GM18870 (cell line): ENCODE results near the gene SLC6A3.
"Not testable (repeated sequence)": the region's sequence is repeated elsewhere in the genome, so short reads cannot be mapped to it uniquely, and the experiment has no call there.

Source experiments
- ATAC-seq: cut with Tn5 transposase; IDR thresholded peaks from one replicate; pipeline ENCODE4 v1.9.1; 2021; ENCODE audit warnings: moderate library complexity; ENCODE audit not compliant: unreplicated experiment

Gene SLC6A3

GRCh38 chr5:1422522-1422921 lies 22.7 kb downstream of the SLC6A3 start:
- not testable (repeated sequence) for ATAC-seq

- ATAC-seq, result no peak
These were observed 23.5 kb downstream of the SLC6A3 start for GRCh38 chr5:1421521-1422341.

DNA sequence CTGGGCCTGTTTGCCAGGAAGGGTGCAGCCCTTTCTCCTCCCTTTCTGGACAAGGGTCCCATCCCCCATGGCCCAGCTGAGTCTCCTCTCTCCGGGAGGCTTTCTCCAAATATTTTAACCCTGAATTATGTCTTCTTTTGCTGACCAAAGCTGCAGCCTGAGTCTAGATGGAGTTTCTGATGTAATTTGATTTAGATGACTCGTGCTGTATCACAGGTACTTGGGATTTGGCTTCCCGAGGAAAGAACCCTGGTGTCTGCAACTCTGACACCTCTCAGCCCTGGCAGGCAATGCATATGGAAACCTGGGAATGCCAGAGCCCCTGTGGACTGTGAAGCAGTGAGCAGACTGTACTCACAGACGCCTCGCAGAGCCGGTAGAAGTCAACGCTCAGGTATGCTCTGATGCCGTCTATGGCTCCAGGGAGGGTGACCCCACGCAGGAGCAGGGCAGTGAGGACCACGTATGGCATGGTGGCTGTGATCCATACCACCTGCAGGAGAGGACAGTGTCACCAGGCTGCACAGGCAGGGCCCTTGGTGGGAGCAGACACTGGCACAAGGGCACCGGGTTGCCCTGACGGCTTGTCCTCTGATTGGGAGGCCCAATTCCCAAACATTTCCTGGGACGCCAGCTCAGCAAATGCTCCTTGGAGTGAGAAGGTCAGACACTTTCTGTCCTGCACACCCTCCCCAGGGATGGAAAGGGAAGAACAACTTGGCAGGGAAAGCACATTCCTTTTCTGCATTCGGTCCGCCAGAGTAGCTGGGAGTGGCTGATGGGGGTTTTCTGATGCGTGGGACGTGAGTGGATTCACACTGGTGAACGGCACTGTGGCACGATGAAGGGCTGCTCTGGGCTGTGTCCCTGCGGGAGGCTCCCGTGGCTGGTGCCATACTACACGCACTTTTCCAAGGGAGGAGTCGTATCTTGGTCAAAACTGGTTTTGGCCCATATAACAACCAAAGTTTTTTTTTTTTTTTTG lies 24.7 kb downstream of the SLC6A3 start:
- ATAC-seq, result no peak

DNA sequence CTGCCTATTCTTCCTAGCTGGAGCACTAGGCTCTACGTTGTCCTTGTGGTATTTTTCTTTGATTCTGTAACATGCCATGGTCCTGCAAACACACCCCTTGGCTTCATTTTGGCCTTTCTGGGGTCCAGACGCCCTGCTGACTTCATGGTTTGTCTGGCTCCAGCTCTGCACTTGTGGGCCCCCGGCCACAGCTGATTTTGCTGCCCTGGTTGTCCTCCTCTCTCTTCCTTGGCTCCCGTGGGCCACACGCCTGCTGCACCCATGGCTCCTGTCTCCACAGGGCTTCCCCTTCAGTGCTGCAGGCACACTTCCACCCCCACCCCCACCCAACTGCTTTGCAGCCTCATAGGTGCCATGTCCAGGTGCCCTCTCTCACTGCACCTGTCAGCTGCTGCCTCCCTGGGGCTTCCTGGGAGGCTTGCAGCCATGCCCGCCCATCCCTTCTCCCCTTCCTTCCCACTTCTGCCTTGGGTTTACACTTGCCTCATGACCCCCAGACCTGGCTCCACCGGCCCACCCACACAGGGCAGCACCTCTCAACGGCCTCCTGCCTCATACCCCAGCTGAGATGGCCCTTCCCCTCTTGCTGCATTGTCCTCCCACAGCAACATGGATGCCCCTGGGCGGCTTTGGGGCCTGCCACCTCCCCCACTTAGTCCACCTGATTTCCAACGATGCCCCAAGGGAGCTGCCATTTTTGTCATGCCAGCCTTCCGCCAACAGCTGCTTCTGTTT lies 25.6 kb downstream of the SLC6A3 start:
- no peak for ATAC-seq

- no peak for ATAC-seq
These were observed 26.3 kb downstream of the SLC6A3 start for GRCh38 chr5:1418921-1419280.

DNA sequence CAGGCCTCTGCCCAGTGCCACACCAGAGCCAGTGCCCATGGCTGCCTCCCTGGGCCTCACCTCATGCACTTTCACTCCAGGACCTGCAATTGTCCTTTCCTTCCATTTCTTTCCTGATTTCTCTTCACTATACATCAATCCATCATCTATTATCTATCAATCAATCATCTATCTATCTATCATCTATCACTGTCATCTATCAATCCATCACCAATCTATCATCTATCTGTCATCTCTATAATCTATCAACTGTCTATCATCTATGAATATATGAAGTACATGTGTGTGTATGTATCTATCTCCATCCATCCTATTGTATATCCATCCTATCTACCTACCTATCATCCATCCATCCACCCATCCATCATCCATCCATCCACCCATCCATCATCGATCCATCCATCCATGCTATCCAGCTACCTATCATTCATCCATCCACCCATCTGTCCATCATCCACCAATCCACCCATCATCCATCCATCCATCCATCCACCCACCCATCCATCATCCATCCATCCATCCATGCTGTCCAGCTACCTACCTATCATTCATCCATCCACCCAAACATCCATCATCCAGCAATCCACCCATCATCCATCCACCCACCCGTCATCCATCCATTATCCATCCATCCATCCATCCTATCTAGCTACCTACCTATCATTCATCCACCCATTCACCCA lies 26.9 kb downstream of the SLC6A3 start:
- ATAC-seq, result no peak

DNA sequence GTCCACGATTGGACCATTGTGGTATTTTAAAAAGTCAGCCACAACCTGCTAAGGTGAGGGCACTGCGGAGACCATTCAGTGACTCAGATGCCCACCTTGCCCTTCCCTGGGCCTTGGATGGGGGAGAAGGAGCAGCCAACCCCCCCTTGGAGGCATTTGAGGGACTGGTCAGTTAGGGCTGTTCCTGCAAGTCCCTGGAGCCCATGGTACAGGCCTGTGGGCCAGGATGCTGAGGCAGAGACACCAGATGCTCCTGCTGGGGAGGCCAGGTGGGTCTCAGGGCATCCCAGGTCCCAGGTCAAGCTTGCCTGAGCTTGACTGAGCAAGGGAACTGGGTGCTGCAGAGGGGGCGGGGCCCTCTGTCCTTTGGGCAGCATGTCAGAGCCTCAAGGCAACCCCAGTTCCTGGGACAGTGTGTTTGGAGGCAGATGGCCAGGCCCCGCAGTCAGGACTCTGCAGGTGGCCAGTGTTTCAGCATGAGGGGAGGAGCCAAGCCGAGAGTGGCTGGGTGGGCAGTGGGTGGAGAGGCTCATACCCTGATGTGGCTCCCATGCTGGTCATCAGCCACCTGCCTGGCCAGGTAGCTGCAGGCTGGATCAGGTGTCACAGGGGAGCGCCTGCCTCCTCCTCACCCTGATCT lies 27.5 kb downstream of the SLC6A3 start:
- no peak for ATAC-seq

GRCh38 chr5:1416856-1417469 lies 28.3 kb downstream of the SLC6A3 start:
- ATAC-seq, result no peak

DNA sequence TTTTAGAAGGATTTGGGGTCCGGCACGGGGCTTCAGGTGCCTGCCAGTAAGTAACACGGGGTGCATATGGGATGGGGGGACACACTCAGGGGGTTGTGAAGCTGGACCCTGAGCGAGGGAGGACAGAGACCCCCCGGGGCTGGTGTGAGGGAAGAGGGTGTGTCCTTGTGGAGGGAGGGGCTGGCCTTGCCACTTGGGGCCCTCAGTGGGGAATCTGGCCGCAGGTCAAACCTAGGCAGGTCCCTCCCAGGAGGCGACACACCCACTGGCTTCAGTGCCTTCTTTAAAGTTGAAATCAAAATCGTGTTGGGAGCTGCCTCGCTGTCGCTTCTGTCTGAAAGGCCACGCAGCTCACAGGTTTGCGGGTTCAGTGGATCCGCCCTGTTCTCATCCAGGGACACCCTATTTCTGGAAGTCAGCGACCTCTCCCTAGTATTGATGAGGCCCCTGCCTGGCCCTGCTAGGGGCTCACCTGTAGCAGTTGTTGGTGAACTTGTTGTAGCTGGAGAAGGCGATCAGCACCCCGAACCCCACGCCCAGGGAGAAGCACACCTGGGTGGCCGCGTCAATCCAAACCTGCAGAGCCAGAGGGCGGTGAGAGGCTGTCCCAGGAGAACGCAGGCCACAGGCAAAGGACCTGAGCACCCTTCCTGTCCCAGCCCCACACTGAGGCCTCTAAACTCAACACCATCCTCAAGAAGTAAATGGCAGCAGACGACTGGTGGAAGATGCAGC lies 29.4 kb downstream of the SLC6A3 start:
- no peak for ATAC-seq

DNA sequence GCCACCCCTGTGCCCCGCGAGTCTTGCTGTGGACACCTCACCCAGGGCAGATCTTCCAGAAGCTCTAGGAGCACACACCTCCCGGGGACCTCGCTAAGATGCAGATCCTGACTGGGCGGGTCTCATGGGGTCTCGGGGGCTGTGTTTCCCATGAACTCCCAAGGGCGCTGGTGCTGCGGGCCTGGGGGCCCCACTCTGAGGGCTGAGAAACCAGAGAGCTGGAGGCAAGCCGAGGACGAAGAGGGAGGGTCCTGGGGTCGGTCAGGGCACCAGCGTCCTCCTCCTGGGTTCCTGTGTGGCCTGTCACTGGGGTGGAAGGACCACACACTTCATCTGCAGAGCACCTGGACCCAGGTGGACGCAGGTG lies 30.2 kb downstream of the SLC6A3 start:
- ATAC-seq, result no peak

DNA sequence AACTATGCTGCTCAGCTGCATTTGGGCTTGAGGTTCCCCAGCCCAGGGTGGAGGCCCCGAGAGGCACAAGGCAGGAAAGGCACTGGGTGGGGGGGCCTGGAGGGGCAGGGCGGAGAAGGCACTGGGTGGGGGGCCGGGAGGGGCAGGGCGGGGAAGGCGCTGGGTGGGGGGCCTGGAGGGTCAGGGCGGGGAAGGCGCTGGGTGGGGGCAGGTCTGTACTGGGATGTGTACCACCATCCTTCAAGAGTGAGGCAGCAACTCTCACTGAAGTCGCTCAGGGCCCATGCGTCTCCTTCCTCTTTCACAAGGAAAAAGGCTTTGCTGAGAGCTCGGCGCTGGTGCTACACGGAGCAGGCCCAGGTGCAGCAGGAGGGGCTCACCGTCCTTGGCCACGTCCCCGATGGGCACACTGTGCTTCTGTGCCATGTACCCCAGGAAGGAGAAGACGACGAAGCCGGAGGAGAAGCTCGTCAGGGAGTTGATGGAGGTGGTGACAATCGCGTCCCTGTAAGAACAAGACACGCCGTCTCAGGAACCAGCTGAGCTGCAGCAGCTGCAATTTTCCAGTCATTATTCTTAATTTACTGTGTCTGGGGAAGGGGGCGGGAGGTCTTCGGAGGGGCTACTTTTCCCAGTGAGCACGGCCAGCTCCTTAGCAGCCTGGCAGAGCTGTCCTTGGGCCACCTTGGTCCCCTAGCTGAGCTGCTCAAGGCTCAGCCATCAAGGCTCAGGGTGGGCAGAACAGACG lies 30.8 kb downstream of the SLC6A3 start:
- ATAC-seq, result no peak

DNA sequence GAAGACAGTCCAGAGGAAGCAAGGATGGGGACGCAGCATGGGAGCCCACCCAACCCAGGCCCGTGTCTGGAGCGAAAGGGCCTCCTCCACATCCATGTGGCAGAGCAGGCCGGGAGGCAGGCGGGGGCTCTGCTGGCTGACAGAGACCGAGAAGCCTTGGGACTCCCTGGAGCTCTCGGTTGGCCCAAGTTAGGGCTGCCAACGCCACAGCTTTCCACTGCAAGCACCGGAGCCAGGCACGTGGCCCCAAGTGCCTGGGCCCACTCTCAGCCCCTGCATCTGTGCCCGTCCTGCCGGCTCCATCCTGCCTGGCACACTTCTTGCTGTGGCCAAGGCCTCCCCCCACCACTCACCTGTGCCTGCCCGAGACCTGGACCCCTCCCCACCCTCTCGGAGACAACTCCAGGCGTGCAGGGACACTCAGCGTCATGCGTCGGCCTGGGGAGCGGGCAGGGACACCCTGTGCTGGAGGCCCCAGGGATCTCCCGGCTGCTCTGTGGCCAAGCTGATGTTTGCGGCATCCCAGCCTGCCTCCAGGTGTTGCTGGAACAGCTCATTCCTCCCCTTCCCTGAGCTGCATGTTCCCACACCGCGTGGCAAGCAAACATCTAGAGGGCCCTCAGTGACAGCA lies 31.5 kb downstream of the SLC6A3 start:
- ATAC-seq, result no peak

- ATAC-seq, result no peak
These were observed 32.0 kb downstream of the SLC6A3 start for GRCh38 chr5:1413211-1413610.

DNA sequence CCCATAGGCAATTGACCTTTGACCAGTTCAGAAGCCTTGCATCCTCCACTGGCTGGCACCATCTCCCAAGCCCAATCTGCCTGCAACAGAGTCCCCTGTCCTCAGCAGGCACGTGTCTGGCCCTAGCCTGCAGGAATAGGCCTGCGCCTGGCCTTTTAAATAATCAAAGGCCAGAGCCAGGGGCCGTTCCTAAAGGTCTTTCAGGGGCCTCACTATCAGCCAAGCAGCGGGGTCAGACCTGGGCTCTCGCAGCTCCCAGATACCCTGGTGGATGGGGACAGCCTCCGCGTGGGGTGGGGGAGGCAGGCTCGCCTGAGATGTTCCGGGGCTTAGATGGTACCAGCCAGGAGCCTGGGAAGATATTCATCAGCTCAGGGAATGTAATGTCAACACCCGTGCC lies 32.6 kb downstream of the SLC6A3 start:
- no peak for ATAC-seq

- no peak for ATAC-seq
These were observed 33.1 kb downstream of the SLC6A3 start for GRCh38 chr5:1412163-1412562.

- ATAC-seq, result no peak
These were observed 34.1 kb downstream of the SLC6A3 start for GRCh38 chr5:1411099-1411498.

- ATAC-seq, result no peak
These were observed 34.9 kb downstream of the SLC6A3 start for GRCh38 chr5:1410156-1411014.
